ENCODE data around the gene HRH2.

HRH2 gene

GRCh38 chr5:175694371-175695160 lies 36.7 kb downstream of the HRH2 start:
- DNase-seq = no peak

- no peak for DNase-seq
Observed at GRCh38 chr5:175695161-175696126, 37.6 kb downstream of the HRH2 start.

GRCh38 chr5:175696139-175696854 lies 38.4 kb downstream of the HRH2 start:
- DNase-seq = peak; percentile 72

GRCh38 chr5:175696855-175697198 lies 39.0 kb downstream of the HRH2 start:
- DNase-seq = no peak

GRCh38 chr5:175697846-175698245 lies 40.0 kb downstream of the HRH2 start:
- no peak for DNase-seq

GRCh38 chr5:175698401-175699115 lies 40.7 kb downstream of the HRH2 start:
- no peak for DNase-seq

GRCh38 chr5:175700991-175701390 lies 43.1 kb downstream of the HRH2 start:
- DNase-seq = no peak

GRCh38 chr5:175701797-175702196 lies 43.9 kb downstream of the HRH2 start:
- DNase-seq = no peak

GRCh38 chr5:175706499-175706898 lies 48.6 kb downstream of the HRH2 start:
- no peak for DNase-seq

GRCh38 chr5:175707751-175708375 lies 50.0 kb downstream of the HRH2 start:
- DNase-seq = no peak

- DNase-seq = no peak
Observed at GRCh38 chr5:175709276-175709781, 51.5 kb downstream of the HRH2 start.

GRCh38 chr5:175710326-175710725 lies 52.5 kb downstream of the HRH2 start:
- DNase-seq = no peak

- no peak for DNase-seq
Observed at GRCh38 chr5:175711031-175711430, 53.2 kb downstream of the HRH2 start.

GRCh38 chr5:175711472-175712312 lies 53.8 kb downstream of the HRH2 start:
- no peak for DNase-seq

GRCh38 chr5:175712313-175712680 lies 54.4 kb downstream of the HRH2 start:
- DNase-seq = no peak

- DNase-seq = no peak
Observed at GRCh38 chr5:175712681-175713085, 54.8 kb downstream of the HRH2 start.

- no peak for DNase-seq
Observed at GRCh38 chr5:175713930-175714329, 56.1 kb downstream of the HRH2 start.

GRCh38 chr5:175714479-175715085 lies 56.7 kb downstream of the HRH2 start:
- DNase-seq = no peak

- DNase-seq = no peak
Observed at GRCh38 chr5:175715627-175716522, 58.0 kb downstream of the HRH2 start.

All from activated naive CD4-positive, alpha-beta T cell treated with Interleukin-2 at 50 U/mL for 16 hours (primary cell).